CD4-positive, alpha-beta memory T cell (primary cell): Measurements from ENCODE around the gene ZNF662. TPM values are rescaled to one million over a fixed set of nuclear protein-coding genes. Genes with fewer than 3 reads are reported as not detected.
A peak's percentile ranks its signal among the peaks of the same experiment; 100 is the strongest.

Experiments
- CTCF ChIA-PET: fragments of 350-600 bp; sonication (Branson Sonifier 250); formaldehyde crosslinking; loops from one replicate; lab custom pipeline; 2021; ENCODE audit warnings: inconsistent platforms; ENCODE audit not compliant: partially characterized antibody; lab: Charles Lee
- POLR2A ChIA-PET: fragments of 350-600 bp; sonication (Branson Sonifier 250); formaldehyde crosslinking; loops from one replicate; lab custom pipeline; 2021; ENCODE audit not compliant: partially characterized antibody; lab: Charles Lee
- DNase-seq, 5 donors: peaks; one replicate each; pipeline versions ENCODE4 v3.0.0 to v3.0.0-alpha.2; 2020 to 2022; ENCODE audit warnings: mixed read lengths in 1 of 5
- H3K27ac ChIP-seq: one replicate; pipeline ENCODE4 v1.7.0; 2013; ENCODE audit warnings: low read depth, low read length
- H3K27me3 ChIP-seq: 2 replicates; pipeline ENCODE4 v1.7.0; 2013; ENCODE audit warnings: mild to moderate bottlenecking, low read length, moderate library complexity; ENCODE audit not compliant: insufficient read depth
- H3K36me3 ChIP-seq: 2 replicates; pipeline ENCODE4 v1.7.0; 2013; ENCODE audit warnings: mild to moderate bottlenecking, low read length, moderate library complexity; ENCODE audit not compliant: insufficient read depth
- H3K4me1 ChIP-seq: 2 replicates; pipeline ENCODE4 v1.7.0; 2013; ENCODE audit warnings: mild to moderate bottlenecking, low read length, moderate library complexity; ENCODE audit not compliant: insufficient read depth
- H3K4me3 ChIP-seq, 2 donors: one replicate each; pipeline ENCODE4 v1.7.0; 2013; ENCODE audit warnings: low read length in 2 of 2, mild to moderate bottlenecking in 1 of 2
- H3K9me3 ChIP-seq, 2 donors: one replicate each; pipeline ENCODE4 v1.7.0; 2013; ENCODE audit warnings: low read length in 2 of 2, control low read depth in 1 of 2; ENCODE audit not compliant: control insufficient read depth in 1 of 2
- H3K27ac Mint-ChIP-seq, 7 donors: one replicate each; pipeline ENCODE4 v1.8.0; 2020 to 2021; ENCODE audit warnings: mixed read lengths in 7 of 7, mild to moderate bottlenecking in 6 of 7, inconsistent platforms in 3 of 7, moderate library complexity in 3 of 7
- H3K27me3 Mint-ChIP-seq, 2 donors: one replicate each; pipeline ENCODE4 v1.8.0; 2020 to 2021; ENCODE audit warnings: mixed read lengths in 2 of 2
- H3K36me3 Mint-ChIP-seq, 2 donors: one replicate each; pipeline ENCODE4 v1.8.0; 2020 to 2021; ENCODE audit warnings: mixed read lengths in 2 of 2, inconsistent platforms in 1 of 2, mild to moderate bottlenecking in 1 of 2
- H3K4me1 Mint-ChIP-seq, 4 donors: one replicate each; pipeline ENCODE4 v1.8.0; 2020 to 2021; ENCODE audit warnings: mixed read lengths in 4 of 4, mild to moderate bottlenecking in 1 of 4
- H3K4me3 Mint-ChIP-seq, 8 donors: one replicate each; pipeline ENCODE4 v1.8.0; 2020 to 2021; ENCODE audit warnings: mixed read lengths in 8 of 8, mild to moderate bottlenecking in 7 of 8, moderate library complexity in 6 of 8, inconsistent platforms in 3 of 8
- H3K9me3 Mint-ChIP-seq, 8 donors: one replicate each; pipeline ENCODE4 v1.8.0; 2020 to 2021; ENCODE audit warnings: mixed read lengths in 8 of 8, mild to moderate bottlenecking in 5 of 8, inconsistent platforms in 3 of 8, moderate library complexity in 1 of 8
- intact Hi-C: fragments of 100-400 bp; cut with micrococcal nuclease; formaldehyde crosslinking; loops from one replicate; pipeline ENCODE4 v1.15.1; 2023
- polyA plus RNA-seq, 2 donors: library from polyadenylated mRNA; unstranded; fragments of 300-500 nt; fragmentation: Illumina TruSeq; gene quantifications; one replicate each; pipeline ENCODE4 v1.2.3, GENCODE V29; 2021
- total RNA-seq, 2 experiments: library from RNA; stranded (reverse); gene quantifications; one replicate each; pipeline ENCODE4 v1.2.3, GENCODE V29; 2021

The ZNF662 gene
- total and polyA plus RNA-seq, 4 experiments from 2014 or later, result 0.07 to 2.7 (median 2.1) TPM; not detected in 1

DNA sequence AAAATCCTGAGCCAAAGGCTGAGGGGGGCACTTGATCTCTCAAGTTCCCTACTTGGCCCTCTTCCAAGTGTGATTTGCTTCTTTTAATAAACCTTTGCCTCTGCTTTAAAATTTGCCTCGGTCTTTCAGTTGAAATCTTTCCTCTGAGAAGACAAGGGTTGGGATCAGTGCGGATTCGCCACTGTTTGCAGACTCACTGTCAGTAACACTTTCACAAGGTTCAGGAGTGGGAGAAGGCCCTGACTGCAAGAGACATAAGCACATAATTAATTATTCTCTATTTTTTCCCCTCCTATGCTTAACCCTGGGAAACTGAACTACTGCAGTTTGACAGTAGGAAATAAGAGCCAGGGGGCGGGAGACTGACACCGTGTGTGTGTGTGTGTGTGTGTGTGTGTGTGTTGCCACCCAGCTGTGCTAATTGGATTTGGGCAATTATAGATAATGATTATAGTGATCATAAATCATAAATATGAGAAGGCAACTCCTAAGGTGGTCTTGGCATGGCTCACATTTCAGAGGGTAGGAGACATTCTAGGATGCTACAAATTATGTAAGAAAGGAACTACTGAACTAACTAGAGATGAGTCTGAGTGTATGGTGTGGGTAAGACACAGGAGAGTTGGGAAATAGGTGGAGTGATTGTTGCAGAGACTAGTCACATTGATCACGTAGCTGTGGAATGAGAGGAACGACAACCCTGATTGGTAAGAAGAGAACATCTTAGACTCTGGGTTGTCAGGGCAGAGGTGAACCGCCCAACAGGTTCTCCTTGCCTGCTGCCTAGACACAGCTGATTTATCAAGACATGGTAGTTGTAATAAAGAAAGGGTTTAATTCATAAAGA lies 5.5 kb upstream of the ZNF662 start:
- H3K27ac Mint-ChIP-seq, result no peak overlapping the region
- peaks cover 3 to 26% (median 21%) of the 10 kb centered on the region in 8 donors for H3K9me3 Mint-ChIP-seq
- ChIA-PET POLR2A (no interaction called here), CTCF (no interaction called here)
- intact Hi-C loops, result no loop called here
- no peaks in the 10 kb centered on the region for H3K36me3 ChIP-seq
- H3K36me3 Mint-ChIP-seq, result peaks cover under 1 to 2% of the 10 kb centered on the region in 2 donors
- H3K4me3 Mint-ChIP-seq, result no peak overlapping the region
- peaks cover 0 to 5% of the 10 kb centered on the region in 2 donors for H3K9me3 ChIP-seq
- H3K4me1 ChIP-seq, result no peaks in the 10 kb centered on the region
- H3K4me1 Mint-ChIP-seq, result no peaks in the 10 kb centered on the region
- peaks cover 1% of the 10 kb centered on the region for H3K27me3 ChIP-seq
- H3K27ac ChIP-seq, result no peak overlapping the region
- no peak overlapping the region for H3K4me3 ChIP-seq
- peaks cover 12 to 17% of the 10 kb centered on the region in 2 donors for H3K27me3 Mint-ChIP-seq
- no peak for DNase-seq

DNA sequence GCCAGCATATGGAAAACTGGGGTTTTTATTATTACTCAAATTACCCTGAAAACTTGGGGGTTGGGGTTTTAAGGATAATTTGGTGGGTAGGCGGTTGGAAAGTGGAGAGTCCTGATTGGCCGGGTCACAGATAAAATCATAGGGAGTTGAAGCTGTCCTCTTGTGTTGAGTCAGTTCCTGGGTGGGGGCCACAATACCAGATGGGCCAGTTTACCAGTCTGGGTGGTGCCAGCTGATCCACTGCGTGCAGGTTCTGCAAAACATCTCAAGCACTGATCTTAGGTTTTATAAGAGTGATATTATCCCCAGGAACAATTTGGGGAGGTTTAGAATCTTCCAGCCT lies 4.9 kb upstream of the ZNF662 start:
- H3K4me3 ChIP-seq, result no peak overlapping the region
- H3K4me3 Mint-ChIP-seq, result no peak overlapping the region
- H3K27ac Mint-ChIP-seq, result no peak overlapping the region
- peaks cover 0 to 5% of the 10 kb centered on the region in 2 donors for H3K9me3 ChIP-seq
- H3K27me3 ChIP-seq, result peaks cover 4% of the 10 kb centered on the region
- POLR2A ChIA-PET, result no interaction called here
- CTCF ChIA-PET, result no interaction called here
- H3K4me1 Mint-ChIP-seq, result peaks cover 0 to 3% (median 0%) of the 10 kb centered on the region in 4 donors
- no peak for DNase-seq
- H3K27ac ChIP-seq, result no peak overlapping the region
- peaks cover 16 to 19% of the 10 kb centered on the region in 2 donors for H3K27me3 Mint-ChIP-seq
- no peaks in the 10 kb centered on the region for H3K36me3 ChIP-seq
- peaks cover 2 to 4% of the 10 kb centered on the region in 2 donors for H3K36me3 Mint-ChIP-seq
- intact Hi-C loops, result no loop called here
- H3K4me1 ChIP-seq, result no peaks in the 10 kb centered on the region
- H3K9me3 Mint-ChIP-seq, result peaks cover 3 to 28% (median 21%) of the 10 kb centered on the region in 8 donors

DNA sequence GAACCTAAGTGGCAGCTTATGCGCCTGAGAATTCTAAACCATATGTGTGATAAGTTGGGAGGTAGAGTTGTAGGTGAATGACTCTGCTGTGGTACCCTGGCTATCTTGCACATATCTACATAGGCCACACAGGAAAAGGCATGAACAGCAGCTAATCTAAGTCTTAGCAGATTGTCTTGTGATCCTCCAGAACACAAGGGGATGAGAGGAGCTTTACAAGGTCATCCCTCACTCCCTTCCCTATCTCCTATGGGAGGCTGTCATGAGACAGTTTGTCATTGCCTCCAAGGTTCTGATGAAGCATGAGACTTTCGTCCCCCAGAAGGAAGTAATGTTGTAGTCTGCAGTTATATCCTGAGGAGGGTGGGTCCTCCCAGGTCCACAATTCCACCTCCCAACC lies 3.7 kb upstream of the ZNF662 start:
- ChIA-PET POLR2A (no interaction called here), CTCF (no interaction called here)
- DNase-seq, result no peak
- Mint-ChIP-seq H3K4me1 (peaks cover 4 to 9% (median 5%) of the 10 kb centered on the region in 4 donors), H3K36me3 (peaks cover 2 to 8% of the 10 kb centered on the region in 2 donors), H3K27ac (no peak overlapping the region), H3K27me3 (peaks cover 24 to 26% of the 10 kb centered on the region in 2 donors), H3K9me3 (peaks cover 3 to 35% (median 22%) of the 10 kb centered on the region in 8 donors), H3K4me3 (no peak overlapping the region)
- H3K4me3 ChIP-seq, result no peak overlapping the region
- no peaks in the 10 kb centered on the region for H3K4me1 ChIP-seq
- no peak overlapping the region for H3K27ac ChIP-seq
- peaks cover 0 to 5% of the 10 kb centered on the region in 2 donors for H3K9me3 ChIP-seq
- intact Hi-C loops, result no loop called here
- H3K27me3 ChIP-seq, result peaks cover 9% of the 10 kb centered on the region
- H3K36me3 ChIP-seq, result no peaks in the 10 kb centered on the region

GRCh38 chr3:42904076-42904475 lies 1.9 kb upstream of the ZNF662 start:
- Histone ChIP-seq H3K36me3 (no peaks in the 10 kb centered on the region), H3K4me1 (no peaks in the 10 kb centered on the region), H3K27ac (no peak overlapping the region), H3K9me3 (peaks cover 0 to 5% of the 10 kb centered on the region in 2 donors), H3K4me3 (no peak overlapping the region), H3K27me3 (peaks cover 9% of the 10 kb centered on the region)
- POLR2A ChIA-PET, result no interaction called here
- no peak overlapping the region for H3K27ac Mint-ChIP-seq
- H3K9me3 Mint-ChIP-seq, result peaks cover 3 to 36% (median 22%) of the 10 kb centered on the region in 8 donors
- peaks cover 32 to 39% of the 10 kb centered on the region in 2 donors for H3K27me3 Mint-ChIP-seq
- no peak overlapping the region for H3K4me3 Mint-ChIP-seq
- DNase-seq, result no peak
- CTCF ChIA-PET, result no interaction called here
- peaks cover 2 to 8% of the 10 kb centered on the region in 2 donors for H3K36me3 Mint-ChIP-seq
- intact Hi-C loops, result no loop called here
- H3K4me1 Mint-ChIP-seq, result peaks cover 4 to 10% (median 5%) of the 10 kb centered on the region in 4 donors

GRCh38 chr3:42905740-42906069 lies 237 bp upstream of the ZNF662 start:
- peaks cover 4 to 10% (median 5%) of the 10 kb centered on the region in 4 donors for H3K4me1 Mint-ChIP-seq
- H3K4me3 ChIP-seq, result no peak overlapping the region
- H3K9me3 Mint-ChIP-seq, result peaks cover 3 to 38% (median 25%) of the 10 kb centered on the region in 8 donors
- H3K4me1 ChIP-seq, result no peaks in the 10 kb centered on the region
- CTCF ChIA-PET, result no interaction called here
- peak overlapping the region in 1 of 7 donors; percentile 81 for H3K27ac Mint-ChIP-seq
- H3K36me3 ChIP-seq, result no peaks in the 10 kb centered on the region
- H3K27me3 ChIP-seq, result peaks cover 9% of the 10 kb centered on the region
- POLR2A ChIA-PET, result no interaction called here
- no peak overlapping the region for H3K27ac ChIP-seq
- peaks cover 30 to 42% of the 10 kb centered on the region in 2 donors for H3K27me3 Mint-ChIP-seq
- H3K9me3 ChIP-seq, result peaks cover 0 to 5% of the 10 kb centered on the region in 2 donors
- peak overlapping the region; percentile 61 to 78 (median 74) for H3K4me3 Mint-ChIP-seq
- peaks cover 5 to 13% of the 10 kb centered on the region in 2 donors for H3K36me3 Mint-ChIP-seq
- intact Hi-C loops, result no loop called here
- no peak for DNase-seq

DNA sequence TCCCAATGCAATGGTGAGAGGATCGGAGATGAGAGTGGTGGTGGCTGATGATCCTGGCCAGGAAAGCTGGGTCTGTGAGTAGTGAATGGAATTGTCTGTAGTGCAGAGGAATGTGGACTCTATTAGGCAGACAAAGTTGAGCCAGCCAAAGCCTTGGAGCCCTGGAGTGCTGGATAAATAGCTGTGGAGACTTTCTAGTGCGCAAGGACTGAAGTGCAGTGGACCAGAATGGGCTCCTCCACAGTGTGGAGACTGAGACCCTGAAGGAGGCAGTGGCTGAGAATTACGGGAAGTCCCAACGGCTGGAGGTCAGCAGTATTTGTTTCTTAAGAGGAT lies 874 bp downstream of the ZNF662 start:
- POLR2A ChIA-PET, result no interaction called here
- peaks cover 5 to 16% of the 10 kb centered on the region in 2 donors for H3K36me3 Mint-ChIP-seq
- no peak overlapping the region for H3K27ac ChIP-seq
- intact Hi-C loops, result no loop called here
- peaks cover 3 to 38% (median 23%) of the 10 kb centered on the region in 8 donors for H3K9me3 Mint-ChIP-seq
- H3K4me1 ChIP-seq, result no peaks in the 10 kb centered on the region
- peaks cover 30 to 42% of the 10 kb centered on the region in 2 donors for H3K27me3 Mint-ChIP-seq
- peak overlapping the region in 1 of 7 donors; percentile 56 for H3K27ac Mint-ChIP-seq
- H3K27me3 ChIP-seq, result peaks cover 9% of the 10 kb centered on the region
- no peaks in the 10 kb centered on the region for H3K36me3 ChIP-seq
- H3K4me3 Mint-ChIP-seq, result peak overlapping the region in 7 of 8 donors; percentile 45 to 71 (median 57)
- peaks cover 0 to 5% of the 10 kb centered on the region in 2 donors for H3K9me3 ChIP-seq
- peaks cover 4 to 10% (median 5%) of the 10 kb centered on the region in 4 donors for H3K4me1 Mint-ChIP-seq
- no peak for DNase-seq
- no peak overlapping the region for H3K4me3 ChIP-seq
- CTCF ChIA-PET, result no interaction called here

GRCh38 chr3:42908675-42909074 lies 2.7 kb downstream of the ZNF662 start:
- no peak overlapping the region for H3K27ac Mint-ChIP-seq
- POLR2A ChIA-PET, result no interaction called here
- H3K9me3 Mint-ChIP-seq, result peaks cover under 1 to 34% (median 21%) of the 10 kb centered on the region in 8 donors
- Histone ChIP-seq H3K9me3 (peaks cover 0 to 6% of the 10 kb centered on the region in 2 donors), H3K4me3 (no peak overlapping the region), H3K27me3 (peaks cover 9% of the 10 kb centered on the region), H3K36me3 (no peaks in the 10 kb centered on the region), H3K4me1 (no peaks in the 10 kb centered on the region), H3K27ac (no peak overlapping the region)
- peaks cover 4 to 10% (median 5%) of the 10 kb centered on the region in 4 donors for H3K4me1 Mint-ChIP-seq
- H3K36me3 Mint-ChIP-seq, result peaks cover 5 to 23% of the 10 kb centered on the region in 2 donors
- peaks cover 30 to 40% of the 10 kb centered on the region in 2 donors for H3K27me3 Mint-ChIP-seq
- DNase-seq, result no peak
- CTCF ChIA-PET, result no interaction called here
- intact Hi-C loops, result no loop called here
- no peak overlapping the region for H3K4me3 Mint-ChIP-seq
